ENCODE measurements around the gene GLCE. TPM values are rescaled to one million over a fixed set of nuclear protein-coding genes. Genes with fewer than 3 reads are reported as not detected.

GLCE gene
- total RNA-seq, 4 donors from 2014 or later, result 33.8 to 50.7 (median 43.8) TPM

DNA sequence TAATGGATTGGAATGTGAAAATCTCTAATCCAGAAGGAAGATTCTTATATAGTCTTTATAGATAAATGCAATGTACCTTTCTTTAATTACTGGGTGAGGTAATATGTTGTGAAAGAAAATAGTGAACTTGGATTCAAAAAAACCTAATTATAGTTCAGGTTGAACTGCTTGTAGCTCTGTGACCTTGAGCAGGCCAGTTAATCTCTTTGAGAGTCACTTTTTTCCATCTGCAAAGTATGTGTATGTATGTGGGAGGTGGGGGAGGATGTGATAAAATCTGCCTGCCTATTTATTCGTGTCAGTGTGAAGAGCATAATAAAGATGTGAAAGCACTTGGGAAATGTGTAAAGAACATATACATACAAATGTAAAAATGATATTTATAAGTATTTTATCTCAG lies 34.4 kb downstream of the GLCE start:
- TF ChIP-seq POLR2A (IDR thresholded peaks at IDR 0.05), result no peak
- TF ChIP-seq, protein P1, sequence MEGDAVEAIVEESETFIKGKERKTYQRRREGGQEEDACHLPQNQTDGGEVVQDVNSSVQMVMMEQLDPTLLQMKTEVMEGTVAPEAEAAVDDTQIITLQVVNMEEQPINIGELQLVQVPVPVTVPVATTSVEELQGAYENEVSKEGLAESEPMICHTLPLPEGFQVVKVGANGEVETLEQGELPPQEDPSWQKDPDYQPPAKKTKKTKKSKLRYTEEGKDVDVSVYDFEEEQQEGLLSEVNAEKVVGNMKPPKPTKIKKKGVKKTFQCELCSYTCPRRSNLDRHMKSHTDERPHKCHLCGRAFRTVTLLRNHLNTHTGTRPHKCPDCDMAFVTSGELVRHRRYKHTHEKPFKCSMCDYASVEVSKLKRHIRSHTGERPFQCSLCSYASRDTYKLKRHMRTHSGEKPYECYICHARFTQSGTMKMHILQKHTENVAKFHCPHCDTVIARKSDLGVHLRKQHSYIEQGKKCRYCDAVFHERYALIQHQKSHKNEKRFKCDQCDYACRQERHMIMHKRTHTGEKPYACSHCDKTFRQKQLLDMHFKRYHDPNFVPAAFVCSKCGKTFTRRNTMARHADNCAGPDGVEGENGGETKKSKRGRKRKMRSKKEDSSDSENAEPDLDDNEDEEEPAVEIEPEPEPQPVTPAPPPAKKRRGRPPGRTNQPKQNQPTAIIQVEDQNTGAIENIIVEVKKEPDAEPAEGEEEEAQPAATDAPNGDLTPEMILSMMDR (IDR thresholded peaks at IDR 0.05), result no peak
- no peak overlapping the region for H3K4me3 ChIP-seq
- no peaks in the 10 kb centered on the region for H3K9me3 ChIP-seq
- H3K36me3 ChIP-seq, result peaks cover 0 to 7% (median 0%) of the 10 kb centered on the region in 3 donors
- DNase-seq, result no peak
- H3K4me1 ChIP-seq, result peaks cover 0 to 17% (median 0%) of the 10 kb centered on the region in 4 donors
- H3K27me3 ChIP-seq, result no peaks in the 10 kb centered on the region
- H3K27ac ChIP-seq, result no peak overlapping the region

DNA sequence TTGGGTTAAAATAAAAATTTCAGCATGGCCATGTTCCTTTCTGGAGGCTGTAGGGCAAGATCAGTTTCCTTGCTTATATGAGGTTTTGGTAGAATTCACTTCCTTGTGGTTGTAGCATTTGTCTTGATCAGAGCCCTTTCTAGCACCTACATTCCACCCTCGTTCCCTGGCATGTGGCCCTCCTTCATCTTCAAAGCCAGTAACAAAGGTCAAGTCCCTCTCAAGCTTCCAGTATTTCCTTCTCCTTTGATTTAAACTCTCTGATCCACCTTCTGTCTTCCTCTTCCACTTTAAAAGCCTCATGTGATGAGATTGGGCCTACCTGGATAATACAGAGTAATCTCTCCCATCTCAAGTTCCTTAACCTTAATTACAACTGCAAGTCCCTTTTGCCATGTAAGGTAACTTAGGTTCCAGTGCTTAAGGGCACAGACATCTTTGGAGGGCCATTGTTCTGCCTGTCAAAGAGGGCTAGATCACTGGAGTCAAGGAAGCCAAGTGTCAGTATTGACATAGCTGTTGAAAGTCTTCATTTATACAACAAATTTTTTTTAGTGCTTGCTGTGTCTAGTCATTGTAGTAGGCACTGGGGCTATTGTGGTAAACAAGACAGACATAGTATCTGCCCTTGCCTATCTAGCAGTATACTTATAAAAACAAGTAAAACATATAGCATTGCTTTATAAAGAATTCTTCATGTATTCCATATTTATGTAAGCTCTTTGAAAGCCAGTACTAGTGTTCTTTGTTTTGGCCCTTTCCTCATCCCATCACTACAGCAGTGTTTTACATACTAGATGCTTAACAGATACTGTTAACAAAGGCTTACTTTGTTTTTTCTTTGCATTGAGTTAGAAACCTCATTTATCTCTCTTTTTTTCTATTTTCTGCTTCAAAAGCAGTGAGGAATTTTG lies 40.7 kb downstream of the GLCE start:
- Histone ChIP-seq H3K27ac (peak overlapping the region in 1 of 4 donors; percentile 16), H3K27me3 (no peaks in the 10 kb centered on the region), H3K4me1 (no peaks in the 10 kb centered on the region), H3K4me3 (no peak overlapping the region), H3K36me3 (peaks cover 0 to 7% (median 0%) of the 10 kb centered on the region in 3 donors), H3K9me3 (no peaks in the 10 kb centered on the region)
- DNase-seq, result peak in 1 of 3 donors; percentile 51
- TF ChIP-seq, protein P1 (IDR thresholded peaks at IDR 0.05), result no peak
- no peak for TF ChIP-seq POLR2A (IDR thresholded peaks at IDR 0.05)

DNA sequence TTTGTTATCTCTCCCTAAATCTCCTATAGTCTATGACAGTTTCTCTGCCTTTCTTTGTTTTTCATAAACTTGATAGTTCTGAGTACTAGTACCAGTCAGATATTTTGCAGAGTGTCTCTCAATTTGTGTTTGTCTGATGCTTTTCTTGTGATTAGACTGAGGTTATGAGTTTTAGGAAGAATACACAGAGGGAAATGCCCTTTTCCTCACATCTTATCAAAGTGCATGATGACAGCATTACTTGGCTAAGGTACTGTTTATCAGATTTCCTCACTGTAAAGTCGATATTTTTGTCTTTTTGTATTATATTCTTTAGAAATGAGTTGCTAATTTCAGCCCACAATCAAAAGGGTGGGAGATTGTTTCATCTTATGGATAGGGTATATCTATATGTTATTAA lies 45.6 kb downstream of the GLCE start:
- H3K9me3 ChIP-seq, result no peaks in the 10 kb centered on the region
- DNase-seq, result no peak
- H3K27ac ChIP-seq, result no peak overlapping the region
- H3K27me3 ChIP-seq, result no peaks in the 10 kb centered on the region
- TF ChIP-seq POLR2A (IDR thresholded peaks at IDR 0.05), result no peak
- TF ChIP-seq, protein P1 (IDR thresholded peaks at IDR 0.05), result no peak
- no peak overlapping the region for H3K4me3 ChIP-seq
- H3K4me1 ChIP-seq, result no peaks in the 10 kb centered on the region
- H3K36me3 ChIP-seq, result no peaks in the 10 kb centered on the region

- no peak overlapping the region for H3K4me3 ChIP-seq
- H3K9me3 ChIP-seq, result no peaks in the 10 kb centered on the region
- no peak overlapping the region for H3K27ac ChIP-seq
- H3K4me1 ChIP-seq, result no peaks in the 10 kb centered on the region
- TF ChIP-seq, protein P1 (IDR thresholded peaks at IDR 0.05), result no peak
- TF ChIP-seq POLR2A (IDR thresholded peaks at IDR 0.05), result no peak
- DNase-seq, result no peak
- H3K36me3 ChIP-seq, result no peaks in the 10 kb centered on the region
- H3K27me3 ChIP-seq, result no peaks in the 10 kb centered on the region
These were observed 49.2 kb downstream of the GLCE start for GRCh38 chr15:69209661-69210060.

GRCh38 chr15:69210574-69210973 lies 50.1 kb downstream of the GLCE start:
- Histone ChIP-seq H3K4me1 (no peaks in the 10 kb centered on the region), H3K27ac (no peak overlapping the region), H3K27me3 (no peaks in the 10 kb centered on the region), H3K9me3 (no peaks in the 10 kb centered on the region), H3K36me3 (no peaks in the 10 kb centered on the region), H3K4me3 (no peak overlapping the region)
- no peak for DNase-seq
- TF ChIP-seq POLR2A (IDR thresholded peaks at IDR 0.05), result no peak
- TF ChIP-seq, protein P1 (IDR thresholded peaks at IDR 0.05), result no peak

Data from Peyer's patch (tissue), 4 donors.